GM12875 (cell line): ENCODE results near the gene HEPACAM.
A peak's percentile ranks its signal among the peaks of the same experiment; 100 is the strongest.
"Not testable (repeated sequence)": the region's sequence is repeated elsewhere in the genome, so short reads cannot be mapped to it uniquely, and the experiment has no call there.

Experiments
- H3K4me3 ChIP-seq: one replicate; pipeline ENCODE4 v1.5.1; 2011; ENCODE audit warnings: low read depth, low read length, control low read depth
- TF ChIP-seq, protein P1 (sequence below): IDR thresholded peaks from 2 replicates; pipeline ENCODE4 v1.5.1; 2011; ENCODE audit warnings: low read depth, mild to moderate bottlenecking, control low read depth, inconsistent platforms, low read length, moderate library complexity, borderline replicate concordance; ENCODE audit not compliant: insufficient read depth

The HEPACAM gene

DNA sequence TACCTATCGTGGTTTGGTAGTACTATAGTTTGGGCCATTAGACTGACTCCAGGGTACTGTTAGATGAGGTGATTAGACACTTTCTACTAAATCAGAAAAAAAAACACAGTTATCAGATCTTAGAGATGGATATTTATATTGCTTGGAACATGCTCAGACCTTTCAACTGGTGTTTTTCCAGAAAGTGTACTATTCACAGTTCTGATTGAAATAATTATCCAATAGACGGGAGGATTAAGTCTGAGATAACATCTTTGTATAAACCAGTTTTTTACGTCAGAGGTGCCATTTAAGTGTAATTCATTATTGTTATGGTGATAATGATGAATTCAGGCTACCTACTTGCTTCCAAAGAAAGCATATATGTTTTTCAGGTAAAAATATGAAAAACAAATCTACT, 40.7 kb upstream of the HEPACAM start:
- TF ChIP-seq, protein P1, sequence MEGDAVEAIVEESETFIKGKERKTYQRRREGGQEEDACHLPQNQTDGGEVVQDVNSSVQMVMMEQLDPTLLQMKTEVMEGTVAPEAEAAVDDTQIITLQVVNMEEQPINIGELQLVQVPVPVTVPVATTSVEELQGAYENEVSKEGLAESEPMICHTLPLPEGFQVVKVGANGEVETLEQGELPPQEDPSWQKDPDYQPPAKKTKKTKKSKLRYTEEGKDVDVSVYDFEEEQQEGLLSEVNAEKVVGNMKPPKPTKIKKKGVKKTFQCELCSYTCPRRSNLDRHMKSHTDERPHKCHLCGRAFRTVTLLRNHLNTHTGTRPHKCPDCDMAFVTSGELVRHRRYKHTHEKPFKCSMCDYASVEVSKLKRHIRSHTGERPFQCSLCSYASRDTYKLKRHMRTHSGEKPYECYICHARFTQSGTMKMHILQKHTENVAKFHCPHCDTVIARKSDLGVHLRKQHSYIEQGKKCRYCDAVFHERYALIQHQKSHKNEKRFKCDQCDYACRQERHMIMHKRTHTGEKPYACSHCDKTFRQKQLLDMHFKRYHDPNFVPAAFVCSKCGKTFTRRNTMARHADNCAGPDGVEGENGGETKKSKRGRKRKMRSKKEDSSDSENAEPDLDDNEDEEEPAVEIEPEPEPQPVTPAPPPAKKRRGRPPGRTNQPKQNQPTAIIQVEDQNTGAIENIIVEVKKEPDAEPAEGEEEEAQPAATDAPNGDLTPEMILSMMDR: no peak
- no peak overlapping the region for H3K4me3 ChIP-seq

GRCh38 chr11:124971810-124972209, 36.0 kb upstream of the HEPACAM start:
- no peak overlapping the region for H3K4me3 ChIP-seq
- TF ChIP-seq, protein P1: no peak

DNA sequence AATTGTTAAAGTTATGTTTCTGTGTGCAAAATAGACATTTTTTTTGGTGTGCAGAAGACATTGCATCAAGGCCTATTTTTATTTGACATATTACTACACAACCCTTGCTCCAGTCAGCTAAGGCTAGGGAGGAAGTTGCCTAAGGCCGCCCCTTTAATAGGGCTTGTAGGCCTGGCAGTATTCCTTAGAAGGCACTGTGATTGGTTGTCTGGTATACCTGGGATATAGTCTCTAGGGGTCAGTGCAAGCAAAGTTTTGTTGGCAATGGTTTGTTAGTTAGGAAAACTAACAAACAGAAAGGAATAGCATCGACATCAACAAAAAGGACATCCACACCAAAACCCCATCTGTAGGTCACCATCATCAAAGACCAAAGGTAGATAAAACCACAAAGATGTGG, 35.1 kb upstream of the HEPACAM start:
- no peak overlapping the region for H3K4me3 ChIP-seq
- TF ChIP-seq, protein P1: no peak

DNA sequence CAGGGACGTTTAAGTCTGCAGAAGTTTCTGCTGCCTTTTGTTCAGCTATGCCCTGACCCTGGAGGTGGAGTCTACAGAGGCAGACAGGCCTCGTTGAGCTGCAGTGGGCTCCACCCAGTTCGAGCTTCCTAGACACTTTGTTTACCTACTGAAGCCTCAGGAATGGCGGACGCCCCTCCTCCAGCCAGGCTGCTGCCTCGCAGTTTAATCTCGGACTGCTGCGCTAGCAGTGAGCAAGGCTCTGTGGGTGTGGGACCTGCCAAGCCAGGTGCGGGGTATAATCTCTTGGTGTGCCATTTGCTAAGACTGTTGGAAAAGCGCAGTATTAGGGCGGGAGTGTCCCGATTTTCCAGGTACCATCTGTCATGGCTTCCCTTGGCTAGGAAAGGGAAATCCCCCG, 32.4 kb upstream of the HEPACAM start:
- H3K4me3 ChIP-seq: not testable (repeated sequence)

DNA sequence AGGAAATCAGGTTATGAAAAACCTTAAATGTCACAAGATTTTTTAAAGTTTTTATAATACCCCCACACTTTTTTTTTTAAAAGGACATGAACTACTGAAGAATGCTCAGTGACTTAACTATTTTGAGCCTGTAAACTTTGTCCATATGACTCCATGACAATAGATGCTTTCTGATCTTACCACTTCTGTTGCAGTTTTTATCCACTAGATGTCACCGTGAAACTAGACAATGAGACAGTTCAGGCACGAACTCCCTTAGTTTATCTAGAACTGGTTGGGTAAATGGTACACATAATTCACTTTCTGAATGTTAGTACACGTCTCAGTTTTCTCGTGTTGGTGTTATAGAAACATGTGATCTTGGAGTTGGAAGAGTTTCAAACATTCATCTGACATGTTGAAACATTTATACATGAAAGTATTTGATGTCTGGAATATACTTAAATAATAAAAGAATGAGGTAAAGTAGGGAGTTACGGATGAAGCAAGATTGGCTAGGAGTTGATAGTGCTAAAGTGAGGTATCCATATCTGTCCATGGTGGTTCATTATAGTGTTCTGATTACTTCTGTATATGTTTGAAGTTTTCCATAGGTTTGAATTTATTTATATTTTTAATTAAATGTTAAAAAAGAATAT, 26.2 kb upstream of the HEPACAM start:
- TF ChIP-seq, protein P1: peak; percentile 53; the same call in 1 of the 2 replicates

DNA sequence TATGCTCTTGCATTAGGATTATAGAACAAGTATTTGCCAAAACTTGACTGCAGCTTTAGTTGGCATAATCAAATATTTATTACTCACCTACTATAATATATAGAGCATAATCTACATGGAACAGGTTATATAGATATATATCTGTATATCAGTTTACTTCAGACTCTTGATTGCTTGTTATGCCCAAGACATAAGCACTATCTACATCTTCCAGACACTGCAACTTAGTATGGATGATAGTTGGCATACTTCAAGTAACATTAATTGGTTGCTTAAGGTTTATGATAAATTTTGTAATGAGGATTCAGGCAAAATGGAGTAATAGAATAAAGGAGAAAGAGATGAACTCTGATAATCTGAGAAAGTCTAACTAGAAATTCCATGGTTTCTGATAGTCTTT, 19.2 kb upstream of the HEPACAM start:
- TF ChIP-seq, protein P1: no peak
- H3K4me3 ChIP-seq: no peak overlapping the region

More for the DNA sequence above, 26.2 kb upstream of the HEPACAM start:
- no peak overlapping the region for H3K4me3 ChIP-seq

DNA sequence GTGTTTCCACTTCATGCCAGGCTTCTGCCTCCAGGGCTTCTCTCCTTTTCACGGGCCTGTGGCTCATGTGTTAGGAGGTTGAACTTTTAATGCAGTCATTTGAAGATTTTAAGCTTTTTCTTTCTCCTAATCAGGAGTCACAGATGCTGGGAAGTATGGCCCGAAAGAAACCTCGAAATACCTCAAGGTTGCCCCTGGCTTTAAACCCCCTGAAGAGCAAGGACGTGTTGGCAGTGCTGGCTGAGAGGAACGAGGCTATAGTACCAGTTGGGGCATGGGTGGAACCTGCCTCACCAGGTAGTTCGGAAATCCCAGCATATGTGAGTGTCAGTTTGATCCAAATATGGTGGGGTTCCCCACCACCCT, 18.7 kb upstream of the HEPACAM start:
- TF ChIP-seq, protein P1: no peak
- peak overlapping the region; percentile 51 for H3K4me3 ChIP-seq
